GM19351 (cell line): Measurements from ENCODE around the gene GAGE12J.
"Not testable (repeated sequence)": the region's sequence is repeated elsewhere in the genome, so short reads cannot be mapped to it uniquely, and the experiment has no call there.

ENCODE experiments used
- ATAC-seq: cut with Tn5 transposase; IDR thresholded peaks from one replicate; pipeline ENCODE4 v1.9.1; 2021; ENCODE audit warnings: mild to moderate bottlenecking, moderate library complexity; ENCODE audit not compliant: unreplicated experiment

The GAGE12J gene

GRCh38 chrX:49309401-49309981 is 12.3 kb upstream of the GAGE12J start:
- no peak for ATAC-seq

GRCh38 chrX:49310371-49310770 is 11.5 kb upstream of the GAGE12J start:
- no peak for ATAC-seq

GRCh38 chrX:49312176-49312575 is 9.7 kb upstream of the GAGE12J start:
- ATAC-seq = no peak

GRCh38 chrX:49316085-49316484 is 5.8 kb upstream of the GAGE12J start:
- no peak for ATAC-seq

GRCh38 chrX:49322266-49322665 is 429 bp downstream of the GAGE12J start:
- ATAC-seq = not testable (repeated sequence)

GRCh38 chrX:49323735-49324134 is 1.9 kb downstream of the GAGE12J start:
- ATAC-seq = not testable (repeated sequence)

GRCh38 chrX:49330421-49330820 is 8.6 kb downstream of the GAGE12J start:
- ATAC-seq = not testable (repeated sequence)

GRCh38 chrX:49331282-49331681 is 9.4 kb downstream of the GAGE12J start, which contains the start of gene GAGE13:
Gene GAGE13, plus strand, starts transcription at chrX:49331582. Its CDS starts 1,156 bp downstream, at chrX:49332738.
- ATAC-seq = not testable (repeated sequence)

- ATAC-seq = not testable (repeated sequence)
These were observed 10.0 kb downstream of the GAGE12J start for GRCh38 chrX:49331841-49332240.

- not testable (repeated sequence) for ATAC-seq
These were observed 19.6 kb downstream of the GAGE12J start for GRCh38 chrX:49341449-49341848.

- not testable (repeated sequence) for ATAC-seq
These were observed 22.8 kb downstream of the GAGE12J start for GRCh38 chrX:49344496-49345175.

- not testable (repeated sequence) for ATAC-seq
These were observed 23.6 kb downstream of the GAGE12J start for GRCh38 chrX:49345402-49345801.

- not testable (repeated sequence) for ATAC-seq
These were observed 24.3 kb downstream of the GAGE12J start for GRCh38 chrX:49346150-49346549.
